RWPE2 (cell line): ENCODE data around the gene MTA3.
"Not testable (repeated sequence)": the region's sequence is repeated elsewhere in the genome, so short reads cannot be mapped to it uniquely, and the experiment has no call there.

Experiments
- ATAC-seq: fragments of 200-7000 bp; cut with Tn5 transposase; 3 replicates; pipeline ENCODE4 v1.9.1; 2021; ENCODE audit warnings: low read depth
- DNase-seq: peaks from one replicate; pipeline ENCODE4 v3.0.0-alpha.2; 2020; ENCODE audit warnings: low spot score
- H3K27ac ChIP-seq: fragments of 450-650 bp; 2 replicates; pipeline ENCODE4 v1.5.1; 2017; ENCODE audit warnings: mild to moderate bottlenecking; ENCODE audit not compliant: poor library complexity, severe bottlenecking
- H3K27me3 ChIP-seq: fragments of 250-450 bp; sonication (Bioruptor Pico); 2 replicates; pipeline ENCODE4 v1.5.1; 2021; ENCODE audit warnings: mild to moderate bottlenecking, moderate library complexity; ENCODE audit not compliant: insufficient read depth, poor library complexity, severe bottlenecking
- H3K36me3 ChIP-seq: fragments of 250-450 bp; sonication (Bioruptor Pico); 2 replicates; pipeline ENCODE4 v1.5.1; 2020; ENCODE audit warnings: low read depth, mild to moderate bottlenecking, moderate library complexity
- H3K4me1 ChIP-seq: fragments of 250-450 bp; sonication (Bioruptor Pico); 2 replicates; pipeline ENCODE4 v1.5.1; 2021; ENCODE audit warnings: mild to moderate bottlenecking, moderate library complexity; ENCODE audit not compliant: insufficient read depth, poor library complexity, severe bottlenecking
- H3K4me3 ChIP-seq: fragments of 250-450 bp; sonication (Bioruptor Pico); 2 replicates; pipeline ENCODE4 v1.5.1; 2021; ENCODE audit warnings: mild to moderate bottlenecking, moderate library complexity; ENCODE audit not compliant: severe bottlenecking
- H3K9me3 ChIP-seq: fragments of 250-450 bp; sonication (Bioruptor Pico); 2 replicates; pipeline ENCODE4 v1.5.1; 2021; ENCODE audit warnings: mild to moderate bottlenecking, moderate library complexity; ENCODE audit not compliant: severe bottlenecking
- TF ChIP-seq, protein P1 (sequence below): fragments of 450-650 bp; IDR thresholded peaks from one replicate; pipeline ENCODE4 v1.5.1; 2017; ENCODE audit warnings: mild to moderate bottlenecking, moderate library complexity; ENCODE audit not compliant: poor library complexity, severe bottlenecking

MTA3 gene

DNA sequence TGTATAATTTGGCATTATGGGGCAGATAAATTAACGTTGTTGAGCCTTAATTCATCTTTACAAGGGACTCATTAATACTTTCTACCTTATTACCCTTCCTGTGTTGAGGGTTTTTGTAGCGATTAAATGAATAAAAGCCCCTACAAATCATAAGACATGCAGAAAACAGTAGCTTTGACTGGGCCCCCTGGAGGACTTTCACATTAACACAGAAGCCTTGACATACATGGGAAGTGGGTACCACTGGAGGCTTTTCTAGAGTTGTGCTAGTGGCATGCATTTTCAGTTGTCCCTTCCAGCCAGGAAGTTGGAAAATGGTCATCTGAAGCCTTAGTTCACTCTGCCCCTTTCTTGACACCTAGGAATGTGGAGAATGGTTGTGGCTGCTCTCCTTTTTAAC, 30.2 kb downstream of the MTA3 start:
- no peak overlapping the region for H3K4me3 ChIP-seq

DNA sequence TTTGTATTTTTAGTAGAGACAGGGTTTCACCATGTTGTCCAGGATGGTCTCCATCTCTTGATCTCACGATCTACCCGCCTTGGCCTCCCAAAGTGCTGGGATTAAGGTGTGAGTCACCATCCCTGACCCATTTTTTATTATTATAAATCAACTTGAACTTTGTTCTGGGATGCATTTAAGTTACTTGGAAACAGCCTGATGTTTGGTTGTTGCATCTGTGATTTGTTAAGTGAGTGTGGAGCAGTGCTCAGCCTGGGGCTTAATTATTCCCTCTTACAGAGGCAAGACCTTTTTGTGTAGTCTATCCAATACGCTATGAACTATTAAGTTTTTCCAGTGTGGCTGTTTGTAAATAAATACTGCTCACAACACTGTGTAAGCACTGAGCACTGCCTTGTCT, 32.6 kb downstream of the MTA3 start:
- no peak for ATAC-seq
- no peak for DNase-seq
- TF ChIP-seq, protein P1, sequence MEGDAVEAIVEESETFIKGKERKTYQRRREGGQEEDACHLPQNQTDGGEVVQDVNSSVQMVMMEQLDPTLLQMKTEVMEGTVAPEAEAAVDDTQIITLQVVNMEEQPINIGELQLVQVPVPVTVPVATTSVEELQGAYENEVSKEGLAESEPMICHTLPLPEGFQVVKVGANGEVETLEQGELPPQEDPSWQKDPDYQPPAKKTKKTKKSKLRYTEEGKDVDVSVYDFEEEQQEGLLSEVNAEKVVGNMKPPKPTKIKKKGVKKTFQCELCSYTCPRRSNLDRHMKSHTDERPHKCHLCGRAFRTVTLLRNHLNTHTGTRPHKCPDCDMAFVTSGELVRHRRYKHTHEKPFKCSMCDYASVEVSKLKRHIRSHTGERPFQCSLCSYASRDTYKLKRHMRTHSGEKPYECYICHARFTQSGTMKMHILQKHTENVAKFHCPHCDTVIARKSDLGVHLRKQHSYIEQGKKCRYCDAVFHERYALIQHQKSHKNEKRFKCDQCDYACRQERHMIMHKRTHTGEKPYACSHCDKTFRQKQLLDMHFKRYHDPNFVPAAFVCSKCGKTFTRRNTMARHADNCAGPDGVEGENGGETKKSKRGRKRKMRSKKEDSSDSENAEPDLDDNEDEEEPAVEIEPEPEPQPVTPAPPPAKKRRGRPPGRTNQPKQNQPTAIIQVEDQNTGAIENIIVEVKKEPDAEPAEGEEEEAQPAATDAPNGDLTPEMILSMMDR: no peak
- H3K27ac ChIP-seq: no peak overlapping the region
- H3K4me3 ChIP-seq: no peak overlapping the region
- H3K36me3 ChIP-seq: no peaks in the 10 kb centered on the region
- no peaks in the 10 kb centered on the region for H3K9me3 ChIP-seq
- H3K27me3 ChIP-seq: no peaks in the 10 kb centered on the region
- H3K4me1 ChIP-seq: no peaks in the 10 kb centered on the region

More for the DNA sequence above, 30.2 kb downstream of the MTA3 start:
- Histone ChIP-seq H3K9me3 (no peaks in the 10 kb centered on the region), H3K36me3 (no peaks in the 10 kb centered on the region), H3K27ac (no peak overlapping the region), H3K4me1 (no peaks in the 10 kb centered on the region), H3K27me3 (no peaks in the 10 kb centered on the region)
- DNase-seq (no peak), ATAC-seq (no peak)
- TF ChIP-seq, protein P1: no peak

DNA sequence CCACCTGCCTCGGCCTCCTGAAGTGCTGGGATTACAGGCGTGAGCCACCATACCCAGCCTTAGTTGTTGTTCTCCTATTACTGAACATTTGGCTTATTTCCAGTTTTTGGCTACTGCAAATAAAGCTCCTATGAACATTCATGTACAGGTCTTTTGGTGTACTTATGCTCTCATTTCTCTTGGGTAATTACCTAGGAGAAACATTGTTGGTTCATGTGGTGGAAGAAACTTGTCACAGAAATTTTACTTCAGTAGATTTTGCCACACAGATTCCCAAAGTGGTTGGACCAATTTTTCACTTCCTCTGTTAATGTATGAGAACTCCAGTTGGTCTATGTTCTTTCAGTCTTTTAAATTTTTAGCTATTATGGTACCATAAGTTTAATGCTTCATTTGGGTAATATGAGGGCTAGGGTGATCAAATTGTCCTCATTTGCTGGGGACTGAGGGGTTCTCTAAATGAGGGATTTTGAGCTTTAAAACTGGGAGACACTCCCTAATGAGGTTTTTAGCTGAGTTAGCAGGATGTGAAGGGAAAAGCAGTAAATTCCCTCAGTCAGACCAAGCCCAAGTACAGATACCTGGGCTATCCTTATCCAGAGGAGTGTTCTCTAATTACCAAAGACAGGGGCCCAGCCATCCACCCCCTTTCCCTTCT, 33.9 kb downstream of the MTA3 start:
- TF ChIP-seq, protein P1: no peak
- Histone ChIP-seq H3K27ac (no peak overlapping the region), H3K4me3 (no peak overlapping the region), H3K36me3 (no peaks in the 10 kb centered on the region), H3K27me3 (no peaks in the 10 kb centered on the region), H3K4me1 (no peaks in the 10 kb centered on the region), H3K9me3 (no peaks in the 10 kb centered on the region)
- no peak for ATAC-seq
- no peak for DNase-seq

DNA sequence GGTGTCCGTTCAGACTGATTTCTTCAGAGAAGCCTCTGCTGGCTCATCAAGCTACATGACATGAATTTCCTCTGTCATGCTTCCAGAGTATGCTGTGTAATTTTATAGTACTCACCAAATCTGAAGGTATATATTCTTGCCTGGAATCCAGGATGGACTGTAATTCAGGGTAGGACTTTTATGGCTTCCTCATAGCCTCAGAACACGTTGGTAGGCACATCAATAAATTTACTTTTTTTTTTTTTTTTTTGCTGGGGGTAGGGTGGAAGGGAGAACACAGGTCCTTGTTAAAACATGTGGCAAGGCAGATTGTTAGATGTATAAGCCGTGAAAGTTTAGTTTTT, 34.4 kb downstream of the MTA3 start:
- H3K27ac ChIP-seq: no peak overlapping the region

DNA sequence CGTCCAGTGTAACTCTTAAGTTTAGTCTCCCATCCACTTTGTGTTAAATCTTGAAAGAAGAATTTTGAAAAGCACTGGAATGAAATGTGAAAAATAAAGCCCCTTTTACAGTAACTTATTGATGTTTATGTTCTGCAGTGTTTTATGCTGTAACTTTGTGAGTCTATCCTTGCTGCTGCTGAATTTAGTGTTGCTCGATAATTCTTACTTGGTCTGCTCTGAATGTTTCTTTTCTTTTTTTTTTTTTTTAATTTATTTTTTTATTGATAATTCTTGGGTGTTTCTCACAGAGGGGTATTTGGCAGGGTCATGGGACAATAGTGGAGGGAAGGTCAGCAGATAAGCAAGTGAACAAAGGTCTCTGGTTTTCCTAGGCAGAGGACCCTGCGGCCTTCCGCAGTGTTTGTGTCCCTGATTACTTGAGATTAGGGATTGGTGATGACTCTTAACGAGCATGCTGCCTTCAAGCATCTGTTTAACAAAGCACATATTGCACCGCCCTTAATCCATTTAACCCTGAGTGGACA, 36.0 kb downstream of the MTA3 start:
- not testable (repeated sequence) for H3K27me3 ChIP-seq, H3K9me3 ChIP-seq, H3K4me3 ChIP-seq, DNase-seq, H3K4me1 ChIP-seq, ATAC-seq, H3K27ac ChIP-seq, H3K36me3 ChIP-seq

More for the DNA sequence above, 34.4 kb downstream of the MTA3 start:
- DNase-seq: no peak
- TF ChIP-seq, protein P1: no peak
- no peak overlapping the region for H3K4me3 ChIP-seq
- no peaks in the 10 kb centered on the region for H3K4me1 ChIP-seq
- H3K27me3 ChIP-seq: no peaks in the 10 kb centered on the region
- no peaks in the 10 kb centered on the region for H3K9me3 ChIP-seq
- no peaks in the 10 kb centered on the region for H3K36me3 ChIP-seq
- ATAC-seq: no peak

DNA sequence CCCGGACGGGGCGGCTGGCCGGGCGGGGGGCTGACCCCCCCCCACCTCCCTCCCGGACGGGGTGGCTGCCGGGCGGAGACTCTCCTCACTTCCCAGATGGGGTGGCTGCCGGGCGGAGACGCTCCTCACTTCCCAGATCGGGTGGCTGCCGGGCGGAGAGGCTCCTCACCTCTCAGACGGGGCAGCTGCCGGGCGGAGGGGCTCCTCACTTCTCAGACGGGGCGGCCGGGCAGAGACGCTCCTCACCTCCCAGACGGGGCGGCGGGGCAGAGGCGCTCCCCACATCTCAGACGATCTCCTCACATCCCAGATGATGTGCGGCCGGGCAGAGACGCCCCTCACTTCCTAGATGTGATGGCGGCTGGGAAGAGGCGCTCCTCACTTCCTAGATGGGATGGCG, 37.7 kb downstream of the MTA3 start:
- ATAC-seq, H3K27ac ChIP-seq, H3K4me1 ChIP-seq, DNase-seq, H3K27me3 ChIP-seq, H3K4me3 ChIP-seq, H3K9me3 ChIP-seq: not testable (repeated sequence)
- peaks cover 14% of the 10 kb centered on the region for H3K36me3 ChIP-seq
